GM18498 (cell line): ENCODE data around the gene MN1.

Source experiments
- ATAC-seq: cut with Tn5 transposase; IDR thresholded peaks from one replicate; pipeline ENCODE4 v1.9.1; 2021; ENCODE audit warnings: mild to moderate bottlenecking, moderate library complexity; ENCODE audit not compliant: unreplicated experiment

The MN1 gene

DNA sequence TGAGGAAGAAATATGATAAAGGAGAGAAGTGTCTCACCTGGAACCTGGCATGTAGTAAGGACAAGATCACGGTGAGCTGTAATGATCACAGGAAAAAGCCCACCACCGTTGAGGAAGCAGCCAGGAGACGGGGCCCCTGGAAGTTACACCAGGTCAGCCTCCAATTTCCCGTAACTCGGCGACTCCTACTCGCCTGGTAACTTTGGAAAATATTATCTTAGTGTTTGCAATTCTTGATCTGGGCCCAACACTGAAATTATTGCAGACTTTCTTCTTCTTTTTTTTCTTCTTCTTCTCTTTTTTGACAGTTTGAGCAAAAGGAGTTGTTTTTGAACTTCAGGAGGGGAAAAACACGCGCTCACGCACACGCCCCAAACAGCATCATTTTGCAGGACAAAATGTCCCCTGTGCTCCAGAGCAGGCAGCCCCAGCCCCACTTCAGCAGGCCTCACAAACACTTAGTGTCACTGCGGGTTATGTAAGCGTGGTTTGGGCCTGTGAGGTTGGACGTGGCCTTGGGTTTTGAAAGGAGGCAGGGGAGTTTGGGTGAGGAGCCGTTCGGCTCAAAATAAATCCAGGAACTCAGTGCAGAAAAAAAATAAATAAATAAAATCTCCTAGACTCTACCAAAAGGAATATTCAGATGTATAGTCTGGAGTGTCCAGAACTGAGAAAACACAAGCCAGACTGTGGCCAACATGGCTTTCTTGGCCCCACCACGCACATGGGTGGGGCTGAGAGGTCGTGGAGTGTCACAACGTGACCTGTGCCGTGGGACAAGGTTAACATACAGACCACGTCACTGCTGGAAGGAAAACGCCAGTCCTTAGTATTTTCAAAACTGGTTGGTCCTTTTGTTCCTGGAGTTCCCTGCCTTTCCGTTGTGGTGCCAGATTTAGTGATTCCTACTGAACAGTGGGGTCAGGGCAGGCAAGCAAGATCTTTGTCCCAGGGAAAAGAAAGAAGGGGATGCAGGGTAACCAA, 26.3 kb upstream of the MN1 start:
- ATAC-seq, result no peak

DNA sequence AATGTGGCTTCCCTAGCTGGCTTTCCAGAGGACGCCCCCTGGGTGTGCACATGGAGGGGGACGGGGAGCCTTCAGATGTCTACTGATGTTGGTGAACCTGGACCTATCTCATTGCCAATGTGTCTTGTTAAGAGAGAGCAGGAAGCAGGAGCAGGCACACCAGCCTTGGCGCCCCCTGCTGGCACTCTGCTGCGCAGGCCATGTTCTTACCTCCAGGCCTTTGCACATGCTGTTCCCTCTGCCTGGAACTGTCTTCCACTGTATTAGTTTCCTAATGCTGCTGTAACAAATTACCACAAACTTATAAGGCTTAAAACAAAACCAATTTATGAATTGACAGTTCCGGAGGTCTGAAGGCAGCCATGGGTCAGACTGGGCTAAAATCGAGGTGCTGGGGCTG, 23.6 kb upstream of the MN1 start:
- no peak for ATAC-seq

DNA sequence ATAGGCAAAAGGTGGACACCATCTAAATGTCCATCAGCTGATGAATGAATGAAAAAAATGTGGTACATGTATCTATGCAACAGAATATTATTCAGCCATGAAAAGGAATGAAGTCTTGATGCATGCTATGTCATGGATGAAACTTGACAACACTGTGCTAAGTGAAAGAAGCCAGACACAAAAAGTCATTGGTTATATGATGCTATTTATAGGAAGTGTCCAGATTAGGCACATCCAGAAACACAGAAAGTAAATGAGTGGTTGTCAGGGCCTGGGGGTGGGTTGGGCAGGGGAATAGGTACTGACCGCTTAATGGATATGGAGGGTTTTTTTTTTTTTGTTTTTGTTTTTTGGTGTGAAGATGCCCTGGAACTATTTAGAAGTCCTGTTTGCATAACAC, 21.7 kb upstream of the MN1 start:
- ATAC-seq, result no peak

GRCh38 chr22:27820896-27821866, 19.6 kb upstream of the MN1 start:
- ATAC-seq, result no peak

- no peak for ATAC-seq
These were observed 15.0 kb upstream of the MN1 start for GRCh38 chr22:27816552-27816951.

GRCh38 chr22:27815826-27816530, 14.4 kb upstream of the MN1 start:
- ATAC-seq, result no peak

DNA sequence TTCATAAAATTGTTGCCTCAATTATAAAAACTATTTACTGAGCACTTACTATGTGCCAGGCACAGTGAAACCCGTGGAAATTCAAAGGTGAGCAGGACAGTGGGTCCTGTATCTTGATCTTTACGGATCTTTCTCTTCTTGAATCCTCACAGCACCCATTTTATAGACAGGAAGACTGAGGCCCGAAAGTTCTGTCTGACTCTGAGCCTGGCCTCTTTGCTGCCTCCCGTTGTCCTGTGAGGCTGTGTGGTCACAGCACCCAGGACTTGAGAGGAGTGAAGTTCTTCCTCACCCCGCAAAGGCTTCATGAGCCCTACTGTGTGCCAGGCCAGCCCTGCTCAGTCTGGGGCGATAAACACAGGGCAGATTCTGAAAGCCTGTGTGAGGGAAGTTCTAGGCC, 13.4 kb upstream of the MN1 start:
- no peak for ATAC-seq

- no peak for ATAC-seq
These were observed 10.2 kb upstream of the MN1 start for GRCh38 chr22:27811778-27812177.

- ATAC-seq, result no peak
These were observed 9.1 kb upstream of the MN1 start for GRCh38 chr22:27810609-27811151.

GRCh38 chr22:27809700-27810608, 8.4 kb upstream of the MN1 start:
- no peak for ATAC-seq

GRCh38 chr22:27809226-27809603, 7.7 kb upstream of the MN1 start:
- no peak for ATAC-seq

DNA sequence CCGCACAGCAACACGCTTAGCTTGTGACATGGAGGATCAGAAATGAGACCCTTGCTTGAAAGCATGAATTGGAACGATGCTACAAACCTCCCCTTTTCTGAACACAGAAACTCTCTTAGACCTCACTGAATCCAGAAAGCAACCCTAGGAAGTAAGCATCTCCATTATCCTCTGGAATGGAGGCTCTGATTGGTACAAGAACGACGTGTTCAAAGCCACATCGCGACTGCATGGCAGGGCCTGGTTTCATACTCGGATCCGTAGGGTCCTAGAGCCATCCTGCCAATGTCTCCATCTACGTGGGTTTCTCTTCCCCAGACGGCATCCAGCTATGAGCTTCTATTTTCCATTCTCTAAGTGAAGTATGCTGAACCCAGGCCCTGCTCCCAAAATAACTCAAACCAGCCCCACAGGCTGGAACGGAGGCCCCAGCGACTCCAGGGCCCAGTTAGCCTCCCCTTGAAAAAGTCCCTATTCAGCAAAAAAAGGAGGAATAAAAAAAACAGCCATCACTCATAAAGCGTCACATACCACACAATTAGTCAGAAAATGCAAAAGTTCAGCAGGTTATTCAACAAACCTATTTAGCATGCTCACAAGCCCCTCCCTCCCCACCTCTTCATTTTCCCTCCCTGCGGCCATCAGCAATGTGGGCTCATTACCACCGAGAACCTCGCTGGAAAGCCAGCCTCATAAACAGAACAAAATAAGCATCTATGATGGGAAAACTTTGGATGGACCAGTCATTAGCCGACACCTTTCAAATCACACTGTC, 7.1 kb upstream of the MN1 start:
- no peak for ATAC-seq

- ATAC-seq, result no peak
These were observed 4.3 kb upstream of the MN1 start for GRCh38 chr22:27805841-27806240.

DNA sequence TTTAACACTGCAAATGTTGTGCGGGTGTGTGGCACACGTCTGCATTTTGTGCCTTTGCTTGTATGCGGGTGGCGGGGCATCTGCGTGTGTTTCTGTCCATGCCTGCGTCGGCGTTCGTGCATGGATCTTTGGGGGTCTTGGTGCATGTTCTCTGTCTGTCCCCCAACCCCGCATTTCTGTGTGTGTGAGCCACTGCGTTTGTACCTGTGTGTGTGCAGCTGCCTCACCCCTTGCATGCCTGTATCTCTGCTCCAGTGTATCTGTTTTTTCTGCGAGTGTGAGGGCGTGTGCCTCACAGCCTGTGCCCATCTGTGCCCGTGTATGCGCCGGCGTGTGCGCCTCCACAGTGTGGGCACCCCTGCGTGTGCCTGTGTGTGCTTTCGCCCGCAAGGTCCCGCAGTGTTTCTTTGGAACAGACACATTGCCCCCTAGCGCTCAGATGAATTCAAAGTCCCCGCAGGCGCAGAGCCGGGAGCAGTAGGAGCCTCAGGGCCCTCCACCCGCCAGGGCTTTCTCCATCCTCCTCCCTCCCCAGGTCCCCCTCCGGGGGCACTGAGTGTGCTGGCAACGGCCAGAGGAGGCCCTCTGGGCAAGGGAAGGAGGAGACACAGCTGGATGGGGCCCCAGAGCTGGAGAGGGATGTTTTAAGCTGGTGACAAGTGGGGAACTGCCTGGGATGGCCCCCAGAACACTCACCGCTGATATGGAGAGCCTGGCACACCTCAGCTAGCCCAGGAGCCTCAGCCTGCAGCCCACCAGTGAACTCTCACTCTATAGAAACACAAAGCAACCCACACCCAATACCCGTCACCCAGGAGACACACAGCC, 3.1 kb upstream of the MN1 start:
- ATAC-seq, result no peak

DNA sequence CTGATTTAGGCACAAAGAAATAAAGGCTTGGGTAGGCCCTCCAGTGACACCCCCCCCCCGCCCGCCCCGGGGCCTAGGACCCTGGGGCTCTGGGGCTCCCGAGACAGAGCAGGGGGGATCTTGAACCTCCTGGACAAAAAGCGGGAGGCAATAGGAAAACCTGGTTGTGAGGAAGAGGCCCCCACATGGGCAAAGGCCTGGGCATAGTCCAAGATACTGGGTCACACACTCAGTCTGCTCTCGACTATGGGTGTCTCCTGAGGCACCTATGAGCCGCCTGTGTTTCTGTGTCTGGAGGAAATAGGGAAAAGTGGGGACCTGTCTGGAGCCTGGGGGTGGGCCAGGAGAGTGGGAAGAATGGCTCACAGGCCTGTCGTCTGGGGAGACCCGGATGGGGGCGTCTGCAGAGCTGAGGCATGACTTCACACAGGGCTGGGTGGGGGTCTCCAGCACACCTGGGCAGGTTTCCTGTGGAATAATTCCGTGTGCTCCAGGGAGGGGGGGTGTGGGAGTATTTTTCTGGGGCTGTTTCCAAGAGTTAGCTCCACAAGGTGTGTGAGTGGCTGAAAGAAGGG, 2.4 kb upstream of the MN1 start:
- no peak for ATAC-seq

- no peak for ATAC-seq
These were observed 954 bp upstream of the MN1 start for GRCh38 chr22:27802346-27803073.

DNA sequence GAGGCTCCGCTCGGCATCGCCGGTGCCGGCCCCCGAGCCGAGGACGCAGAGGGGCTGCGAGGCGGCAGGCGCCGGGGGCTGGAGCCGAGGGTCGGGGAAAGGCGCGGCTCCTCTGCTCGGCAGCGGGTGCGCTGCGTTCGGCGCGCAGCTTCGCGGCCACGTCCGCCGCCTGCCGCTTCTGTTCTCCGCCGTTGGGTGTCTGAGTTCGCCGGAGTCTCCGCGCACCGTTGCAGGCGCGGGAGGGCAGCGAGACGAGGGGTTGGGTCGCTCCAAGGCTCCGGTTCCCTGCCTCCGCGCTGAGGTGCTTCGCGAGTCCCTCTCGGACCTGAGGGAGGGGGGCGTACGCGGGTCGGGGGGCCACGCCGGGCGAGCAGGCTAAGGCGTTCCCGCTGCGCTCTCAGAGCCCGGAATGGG, 347 bp downstream of the MN1 start:
- ATAC-seq, result no peak
